Coronary artery (tissue), 2 donors: ENCODE results near the gene SMG6.

Experiments used
- DNase-seq: peaks from one replicate; pipeline ENCODE4 v3.0.0-alpha.2; 2017; ENCODE audit warnings: low spot score
- H3K27ac ChIP-seq, 2 donors: fragments of 200-600 bp; sonication (generic); one replicate each; pipeline ENCODE4 v1.5.1; 2016 to 2019
- H3K4me3 ChIP-seq: fragments of 200-600 bp; sonication (generic); 2 replicates; pipeline ENCODE4 v1.5.1; 2016; ENCODE audit warnings: mild to moderate bottlenecking, moderate library complexity
- TF ChIP-seq, protein P1 (sequence below): fragments of 200-600 bp; sonication (generic); IDR thresholded peaks from one replicate; pipeline ENCODE4 v1.5.1; 2019; ENCODE audit warnings: antibody characterized with exemption

SMG6 gene

DNA sequence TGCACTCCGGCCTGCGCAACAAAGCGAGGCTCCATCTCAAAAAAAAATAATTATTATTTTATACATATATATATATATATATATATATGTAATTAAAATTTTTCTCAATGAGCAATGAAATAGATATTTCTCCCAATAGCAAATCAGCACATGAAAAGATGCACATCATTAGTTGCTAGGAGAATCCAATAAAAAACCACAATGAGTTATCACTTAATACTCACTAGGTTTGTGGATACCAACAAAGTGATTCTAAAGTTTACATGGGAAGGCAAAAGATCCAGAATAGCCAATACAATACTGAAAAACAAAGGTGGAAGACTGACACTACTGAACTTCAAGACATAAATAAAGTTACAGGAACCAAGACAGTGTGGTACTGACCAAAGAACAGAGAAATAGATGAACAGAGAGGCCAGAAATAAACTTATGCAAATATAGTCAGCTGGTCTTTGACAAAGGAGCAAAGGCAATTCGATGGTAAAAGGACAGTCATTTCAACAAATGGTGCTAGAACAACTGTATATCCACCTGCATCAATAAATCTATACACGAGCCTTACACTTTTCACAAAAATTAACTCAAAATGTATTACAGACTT lies 13.6 kb downstream of the SMG6 start:
- TF ChIP-seq, protein P1, sequence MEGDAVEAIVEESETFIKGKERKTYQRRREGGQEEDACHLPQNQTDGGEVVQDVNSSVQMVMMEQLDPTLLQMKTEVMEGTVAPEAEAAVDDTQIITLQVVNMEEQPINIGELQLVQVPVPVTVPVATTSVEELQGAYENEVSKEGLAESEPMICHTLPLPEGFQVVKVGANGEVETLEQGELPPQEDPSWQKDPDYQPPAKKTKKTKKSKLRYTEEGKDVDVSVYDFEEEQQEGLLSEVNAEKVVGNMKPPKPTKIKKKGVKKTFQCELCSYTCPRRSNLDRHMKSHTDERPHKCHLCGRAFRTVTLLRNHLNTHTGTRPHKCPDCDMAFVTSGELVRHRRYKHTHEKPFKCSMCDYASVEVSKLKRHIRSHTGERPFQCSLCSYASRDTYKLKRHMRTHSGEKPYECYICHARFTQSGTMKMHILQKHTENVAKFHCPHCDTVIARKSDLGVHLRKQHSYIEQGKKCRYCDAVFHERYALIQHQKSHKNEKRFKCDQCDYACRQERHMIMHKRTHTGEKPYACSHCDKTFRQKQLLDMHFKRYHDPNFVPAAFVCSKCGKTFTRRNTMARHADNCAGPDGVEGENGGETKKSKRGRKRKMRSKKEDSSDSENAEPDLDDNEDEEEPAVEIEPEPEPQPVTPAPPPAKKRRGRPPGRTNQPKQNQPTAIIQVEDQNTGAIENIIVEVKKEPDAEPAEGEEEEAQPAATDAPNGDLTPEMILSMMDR = no peak
- Histone ChIP-seq H3K27ac (no peak overlapping the region), H3K4me3 (no peak overlapping the region)
- DNase-seq = no peak

DNA sequence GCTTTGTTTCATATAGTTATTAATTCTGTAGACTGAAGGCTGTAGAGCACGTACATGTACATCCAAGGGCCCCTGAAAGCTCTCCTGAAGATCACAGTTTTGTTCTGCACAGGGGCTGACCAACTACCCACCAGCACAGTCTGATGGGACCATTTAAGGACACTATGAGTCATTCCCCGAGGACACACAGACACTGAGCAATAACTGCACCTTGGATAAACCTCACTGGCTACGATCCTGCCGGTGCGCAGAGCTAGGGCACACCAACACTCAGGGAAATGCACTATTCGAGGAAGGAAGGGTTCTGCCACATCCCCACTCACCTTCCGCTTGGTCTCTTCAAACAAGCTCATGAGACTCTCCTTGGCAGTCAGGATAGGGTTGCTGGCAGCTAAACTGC lies 20.3 kb downstream of the SMG6 start:
- H3K4me3 ChIP-seq = no peak overlapping the region
- DNase-seq = no peak
- TF ChIP-seq, protein P1 = no peak
- no peak overlapping the region for H3K27ac ChIP-seq

DNA sequence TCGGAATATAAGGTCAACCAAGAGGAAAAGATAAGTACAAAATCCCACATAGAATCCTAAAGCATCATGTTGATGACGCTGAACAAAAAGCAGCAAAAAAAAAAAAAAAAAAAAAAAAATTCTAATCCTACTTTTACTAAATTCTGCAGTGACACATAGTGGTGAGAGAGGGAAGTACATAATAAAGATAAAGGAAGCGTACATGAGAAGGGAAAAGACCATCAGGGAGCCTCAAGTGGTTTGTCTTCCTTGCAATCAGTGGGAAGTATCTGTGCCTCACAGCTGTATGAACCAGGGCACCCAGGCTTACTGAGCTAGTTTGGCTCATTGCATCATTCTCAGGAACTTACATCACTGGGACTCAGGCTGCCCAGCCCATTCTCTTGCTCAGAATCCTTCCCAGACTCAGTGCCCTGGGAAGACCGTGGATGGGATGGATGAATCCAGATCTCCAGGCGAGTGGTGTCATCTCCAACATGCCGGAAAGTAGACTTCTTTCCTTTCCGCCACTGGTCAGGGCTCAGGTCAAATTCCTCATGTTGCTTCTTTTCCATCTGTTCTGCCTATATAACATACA lies 21.2 kb downstream of the SMG6 start:
- no peak for DNase-seq
- Histone ChIP-seq H3K4me3 (no peak overlapping the region), H3K27ac (no peak overlapping the region)
- TF ChIP-seq, protein P1 = peak; percentile 39

DNA sequence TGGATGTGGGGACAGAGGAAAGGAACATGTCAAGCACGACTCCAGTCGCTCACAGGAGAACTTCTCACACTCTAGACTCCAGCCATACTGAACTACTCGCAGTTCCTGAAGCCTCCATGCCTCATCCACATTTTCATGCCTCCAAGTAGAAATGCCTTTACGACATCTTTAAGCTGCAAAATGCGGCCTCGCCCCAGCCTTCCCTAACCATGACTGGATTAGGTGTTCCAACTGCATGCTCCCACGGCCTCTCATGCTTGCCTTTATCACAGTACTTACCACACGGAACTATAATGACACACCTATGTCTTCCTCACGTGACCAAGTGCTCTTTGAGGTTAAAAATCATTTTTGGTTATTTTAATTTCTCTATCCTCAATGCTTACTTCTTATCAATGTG lies 23.9 kb downstream of the SMG6 start:
- TF ChIP-seq, protein P1 = no peak

DNA sequence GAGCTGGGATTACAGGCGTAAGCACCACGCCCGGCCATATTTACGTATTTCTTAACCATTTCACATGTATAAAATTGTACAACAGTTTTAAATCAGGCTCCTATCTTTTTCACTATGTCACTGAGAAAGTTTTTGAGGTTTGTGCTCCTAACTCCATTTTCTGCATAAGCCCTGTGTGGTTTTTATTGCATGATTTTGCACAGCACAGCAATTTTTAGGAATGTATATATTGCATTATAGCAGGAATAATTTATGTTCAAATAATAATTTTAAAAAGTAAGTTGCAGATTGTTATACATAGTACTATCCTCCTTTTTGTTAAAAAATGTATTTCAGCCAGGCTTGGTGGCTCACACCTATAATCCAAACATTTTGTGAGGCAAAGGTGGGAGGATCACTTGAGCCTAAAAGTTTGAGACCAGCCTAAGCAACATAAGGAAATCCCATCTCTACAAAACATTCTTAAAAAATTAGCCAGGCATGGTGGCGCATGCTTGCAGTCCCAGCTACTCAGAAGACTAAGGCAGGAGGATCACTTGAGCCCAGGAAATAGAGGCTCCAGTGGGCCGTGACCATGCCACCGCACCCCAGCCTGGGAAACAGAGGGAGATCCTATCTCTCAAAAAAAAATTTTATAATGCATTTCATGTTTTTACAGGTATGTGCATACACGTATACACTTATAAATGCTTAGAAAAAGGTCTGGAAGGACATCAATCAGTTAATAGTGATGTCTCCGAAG lies 26.0 kb downstream of the SMG6 start:
- H3K4me3 ChIP-seq = no peak overlapping the region
- no peak for DNase-seq
- TF ChIP-seq, protein P1 = no peak
- no peak overlapping the region for H3K27ac ChIP-seq

More for the DNA sequence above, 23.9 kb downstream of the SMG6 start:
- DNase-seq = no peak
- Histone ChIP-seq H3K4me3 (no peak overlapping the region), H3K27ac (no peak overlapping the region)

DNA sequence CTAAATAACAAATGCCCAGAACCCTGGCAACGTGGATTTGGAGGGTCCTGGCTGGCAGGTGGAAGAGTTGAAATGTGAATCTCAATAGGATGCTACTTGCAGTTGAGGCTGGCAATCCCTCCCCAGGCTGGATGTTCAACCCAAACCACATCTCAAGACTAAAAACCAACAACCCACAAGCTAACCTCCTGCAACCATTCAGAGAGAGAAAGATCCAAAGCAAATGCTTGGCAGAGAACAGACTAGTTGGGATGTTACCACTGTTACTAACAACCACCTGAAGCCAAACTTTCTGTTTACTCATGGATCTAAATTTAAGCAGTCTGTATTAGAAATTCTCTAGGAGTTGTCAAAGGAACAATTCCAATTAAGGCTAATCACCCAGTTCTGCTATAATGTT lies 27.9 kb downstream of the SMG6 start:
- Histone ChIP-seq H3K27ac (no peak overlapping the region), H3K4me3 (no peak overlapping the region)
- DNase-seq = no peak
- TF ChIP-seq, protein P1 = no peak

DNA sequence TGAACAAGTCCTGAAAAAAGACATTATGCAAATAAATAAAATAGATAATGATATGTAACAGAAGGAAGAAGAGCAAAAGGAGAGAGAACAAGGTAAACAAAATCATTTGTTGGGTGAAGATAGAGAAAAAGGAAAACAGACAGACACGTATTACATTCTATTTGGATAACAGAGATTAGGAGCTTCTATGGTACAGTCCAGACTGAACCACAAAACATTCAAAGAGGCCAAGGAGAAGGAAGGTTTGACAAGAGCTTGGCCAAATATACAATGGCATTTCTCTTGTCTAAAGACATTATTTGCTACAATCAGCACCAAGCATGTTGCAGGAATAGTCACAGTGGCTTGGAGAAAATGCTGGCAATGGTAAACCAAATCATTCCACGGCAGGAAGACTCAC lies 29.2 kb downstream of the SMG6 start:
- TF ChIP-seq, protein P1 = no peak
- Histone ChIP-seq H3K27ac (no peak overlapping the region), H3K4me3 (no peak overlapping the region)
- DNase-seq = no peak
